HG02938 (cell line): ENCODE results near the gene SLC38A4.
"Not testable (repeated sequence)": the region's sequence is repeated elsewhere in the genome, so short reads cannot be mapped to it uniquely, and the experiment has no call there.

Experiments
- ATAC-seq: cut with Tn5 transposase; IDR thresholded peaks from one replicate; pipeline ENCODE4 v1.9.1; 2021; ENCODE audit warnings: mild to moderate bottlenecking, moderate library complexity; ENCODE audit not compliant: unreplicated experiment

Gene SLC38A4, protein sequence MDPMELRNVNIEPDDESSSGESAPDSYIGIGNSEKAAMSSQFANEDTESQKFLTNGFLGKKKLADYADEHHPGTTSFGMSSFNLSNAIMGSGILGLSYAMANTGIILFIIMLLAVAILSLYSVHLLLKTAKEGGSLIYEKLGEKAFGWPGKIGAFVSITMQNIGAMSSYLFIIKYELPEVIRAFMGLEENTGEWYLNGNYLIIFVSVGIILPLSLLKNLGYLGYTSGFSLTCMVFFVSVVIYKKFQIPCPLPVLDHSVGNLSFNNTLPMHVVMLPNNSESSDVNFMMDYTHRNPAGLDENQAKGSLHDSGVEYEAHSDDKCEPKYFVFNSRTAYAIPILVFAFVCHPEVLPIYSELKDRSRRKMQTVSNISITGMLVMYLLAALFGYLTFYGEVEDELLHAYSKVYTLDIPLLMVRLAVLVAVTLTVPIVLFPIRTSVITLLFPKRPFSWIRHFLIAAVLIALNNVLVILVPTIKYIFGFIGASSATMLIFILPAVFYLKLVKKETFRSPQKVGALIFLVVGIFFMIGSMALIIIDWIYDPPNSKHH

GRCh38 chr12:46825591-46826414 is at the start of gene SLC38A4:
SLC38A4 (minus strand) TSS chr12:46825997; CDS start chr12:46793071, 32,926 bp downstream.
- ATAC-seq = no peak

- no peak for ATAC-seq
Measured at GRCh38 chr12:46875095-46875494, 49.3 kb upstream of the SLC38A4 start.

DNA sequence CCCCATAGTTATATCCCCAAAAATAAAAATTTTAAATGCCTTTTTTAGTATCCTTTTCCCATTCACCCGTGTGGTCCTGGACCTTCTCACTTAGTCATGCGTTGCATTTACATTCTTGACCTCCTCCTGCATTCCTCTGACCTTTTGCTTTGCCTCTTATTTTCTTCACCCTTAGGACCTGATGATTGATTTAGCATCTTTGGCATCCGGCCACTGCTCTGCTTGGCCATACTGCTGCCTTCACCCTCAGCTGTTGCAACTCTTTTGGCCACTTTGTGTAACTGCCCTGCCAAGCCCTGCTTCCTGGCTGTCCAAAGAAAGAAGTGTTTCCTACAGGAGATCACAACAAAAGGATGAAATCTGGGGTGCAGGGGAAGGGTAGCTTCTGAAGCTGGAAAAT is 48.8 kb upstream of the SLC38A4 start:
- no peak for ATAC-seq

- no peak for ATAC-seq
Measured at GRCh38 chr12:46872135-46872534, 46.3 kb upstream of the SLC38A4 start.

GRCh38 chr12:46865311-46865710 is 39.5 kb upstream of the SLC38A4 start:
- ATAC-seq = no peak

GRCh38 chr12:46858368-46858767 is 32.6 kb upstream of the SLC38A4 start:
- no peak for ATAC-seq

GRCh38 chr12:46857486-46857885 is 31.7 kb upstream of the SLC38A4 start:
- no peak for ATAC-seq

DNA sequence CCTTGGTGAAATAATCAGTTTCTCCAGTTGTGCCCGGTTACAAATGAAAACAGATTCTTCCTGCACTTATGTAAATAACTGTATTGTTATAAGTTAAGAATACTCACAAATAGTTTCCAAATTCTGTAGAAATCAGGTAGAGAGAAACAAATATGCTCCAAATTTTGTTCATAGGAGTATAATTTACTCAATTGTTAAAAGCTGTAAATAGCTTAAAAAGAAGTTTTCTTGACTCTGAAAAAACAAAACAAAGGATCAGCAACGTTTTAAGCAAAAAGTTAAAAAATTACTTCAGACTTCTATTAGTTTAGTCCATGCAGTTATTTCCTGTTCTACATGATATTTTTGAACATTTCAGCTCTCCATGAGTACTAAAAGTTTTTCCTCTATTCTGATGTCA is 30.0 kb upstream of the SLC38A4 start:
- ATAC-seq = no peak

GRCh38 chr12:46854188-46854587 is 28.4 kb upstream of the SLC38A4 start:
- ATAC-seq = not testable (repeated sequence)

DNA sequence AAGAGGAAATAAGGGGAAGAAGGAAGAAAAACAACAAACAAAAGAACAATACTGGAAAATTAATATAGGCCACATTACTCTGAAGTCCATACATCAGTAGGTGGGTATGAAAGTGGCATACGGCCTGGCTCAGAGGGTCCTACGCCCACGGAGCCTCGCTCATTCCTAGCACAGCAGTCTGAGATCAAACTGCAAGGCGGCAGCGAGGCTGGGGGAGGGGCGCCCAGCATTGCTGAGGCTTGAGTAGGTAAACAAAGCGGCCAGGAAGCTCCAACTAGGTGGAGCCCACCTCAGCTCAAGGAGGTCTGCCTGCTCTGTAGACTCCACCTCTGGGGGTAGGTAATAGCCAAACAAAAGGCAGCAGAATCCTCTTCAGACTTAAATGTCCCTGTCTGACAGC is 23.0 kb upstream of the SLC38A4 start:
- ATAC-seq = not testable (repeated sequence)

GRCh38 chr12:46847001-46847400 is 21.2 kb upstream of the SLC38A4 start:
- ATAC-seq = no peak

DNA sequence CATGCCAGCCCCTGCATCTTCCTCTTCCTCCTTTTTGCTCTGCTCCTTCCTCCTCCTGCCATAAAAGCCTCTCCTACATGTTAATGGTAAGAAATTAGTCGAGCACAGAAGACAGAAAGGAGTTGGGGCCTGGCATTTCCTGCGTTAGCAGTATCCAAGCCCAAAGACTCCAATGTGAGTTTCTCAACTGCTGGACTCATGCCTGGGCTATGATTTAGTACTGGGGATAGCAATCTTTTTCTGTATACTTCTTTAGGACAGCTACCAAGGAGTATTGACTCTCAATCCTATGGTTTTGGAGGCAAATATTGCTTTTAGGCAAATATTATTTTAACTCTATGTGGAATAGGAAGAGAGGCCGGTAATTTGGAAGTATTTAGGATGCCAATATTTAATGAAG is 18.0 kb upstream of the SLC38A4 start:
- ATAC-seq = no peak

DNA sequence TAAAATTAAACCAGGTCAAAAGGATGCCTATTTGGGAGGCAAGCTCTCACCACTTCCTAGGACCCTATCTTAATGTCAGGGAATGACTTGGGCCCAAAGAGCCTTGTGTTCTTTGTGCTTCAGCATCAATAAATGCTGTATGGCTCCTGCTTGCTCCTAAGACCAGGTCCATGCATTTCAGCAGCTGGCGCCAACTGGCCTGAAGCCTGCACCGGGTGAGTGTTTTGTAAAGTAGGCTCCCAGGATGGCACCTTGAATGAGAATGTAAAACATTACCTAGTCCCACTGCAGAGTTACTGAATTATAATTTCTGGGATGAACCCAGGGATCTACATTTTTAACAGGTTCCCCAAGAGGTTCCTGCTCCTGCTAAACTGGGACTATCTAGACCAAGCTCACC is 16.1 kb upstream of the SLC38A4 start:
- no peak for ATAC-seq

DNA sequence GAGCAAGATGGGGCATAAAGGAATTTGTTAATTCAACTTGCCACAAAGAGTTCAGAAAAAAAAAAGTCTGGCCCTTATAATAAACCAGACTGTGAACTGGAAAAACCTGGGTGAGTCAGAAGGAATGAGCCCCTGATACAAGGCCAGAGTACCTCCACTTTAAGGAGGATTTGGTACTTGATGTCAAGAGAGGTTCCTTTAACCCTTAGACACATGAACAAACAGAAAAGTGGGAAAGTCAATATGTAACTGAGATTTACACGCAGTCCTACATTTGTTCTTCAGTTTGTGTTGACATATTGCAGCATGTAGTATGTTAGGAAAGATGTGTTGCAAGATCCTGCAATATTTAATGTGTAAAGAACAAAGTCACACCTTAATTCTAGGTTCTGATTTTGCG is 14.2 kb upstream of the SLC38A4 start:
- ATAC-seq = no peak

DNA sequence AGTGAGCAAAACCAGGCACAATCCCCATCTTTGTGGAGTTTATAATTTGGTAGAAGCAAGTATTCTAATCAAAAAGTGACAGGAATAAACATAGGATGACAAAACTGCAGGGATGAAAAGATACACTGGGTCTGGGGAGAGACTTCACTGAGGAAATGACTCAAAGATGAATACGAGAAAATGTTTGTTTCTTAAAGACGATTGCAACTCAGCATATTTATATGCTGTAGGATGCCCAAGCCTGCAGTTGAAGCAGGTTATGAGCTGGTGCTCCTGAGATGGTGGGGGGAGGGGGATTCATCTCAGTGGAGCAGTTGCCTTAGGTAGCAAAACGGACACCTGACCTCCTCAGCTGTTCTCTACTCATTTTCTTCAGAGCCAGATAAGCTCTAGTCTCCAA is 13.4 kb upstream of the SLC38A4 start:
- no peak for ATAC-seq

DNA sequence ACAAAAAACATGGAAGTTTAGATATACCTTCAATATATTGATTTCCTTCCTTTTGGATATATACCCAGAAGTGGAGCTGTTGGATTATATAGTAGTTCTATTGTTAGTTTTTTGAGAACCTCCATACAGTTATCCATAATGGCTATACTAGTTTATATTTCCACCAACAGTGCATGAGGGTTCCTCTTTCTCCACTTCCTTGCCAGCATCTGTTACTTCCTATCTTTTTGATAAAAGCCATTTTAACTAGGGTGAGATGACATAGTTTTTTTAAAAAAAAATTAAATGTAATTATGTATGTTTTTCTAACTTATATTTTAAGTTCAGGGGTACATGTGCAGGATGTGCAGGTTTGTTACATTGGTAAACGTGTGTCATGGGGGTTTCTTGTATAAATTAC is 10.0 kb upstream of the SLC38A4 start:
- ATAC-seq = no peak

- no peak for ATAC-seq
Measured at GRCh38 chr12:46832130-46832704, 6.4 kb upstream of the SLC38A4 start.

DNA sequence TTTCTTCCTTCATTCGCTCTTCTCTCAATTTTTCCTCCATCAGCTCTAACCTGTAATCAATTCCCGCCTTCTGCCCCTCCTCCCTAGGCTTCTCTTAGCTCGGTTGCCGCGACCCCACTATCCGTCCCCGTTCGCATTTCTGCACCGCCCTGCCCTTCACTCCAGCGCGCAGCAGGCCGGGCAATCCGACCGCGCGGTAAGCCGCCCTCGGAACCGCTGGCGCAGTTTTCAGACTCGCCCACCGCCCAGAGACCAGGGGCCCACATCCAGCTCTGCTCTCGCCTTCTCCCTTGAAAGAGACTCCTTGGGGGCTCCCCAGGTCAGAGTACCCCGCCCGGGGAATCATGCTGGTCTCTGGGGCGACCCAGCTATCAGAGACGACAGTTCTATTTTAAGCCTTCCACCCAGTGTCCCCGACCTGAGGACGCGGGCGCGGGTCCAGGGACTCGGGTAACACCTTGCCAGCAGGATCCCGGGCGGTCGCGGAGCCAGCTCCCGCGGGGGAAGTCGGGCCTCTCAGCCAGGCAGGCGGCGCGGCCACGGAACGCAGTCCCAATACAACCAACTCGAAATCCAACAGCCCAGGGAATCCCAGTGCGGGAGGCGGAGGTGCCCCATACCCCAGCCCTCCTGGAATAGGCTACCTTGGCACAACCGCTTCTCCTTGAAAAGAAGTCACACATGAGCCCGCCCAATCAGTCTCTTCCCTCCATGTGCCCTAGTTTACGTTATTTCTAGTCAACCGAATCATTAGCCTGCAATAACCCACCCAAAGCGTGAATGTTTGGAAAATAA is 5.7 kb upstream of the SLC38A4 start:
- no peak for ATAC-seq

DNA sequence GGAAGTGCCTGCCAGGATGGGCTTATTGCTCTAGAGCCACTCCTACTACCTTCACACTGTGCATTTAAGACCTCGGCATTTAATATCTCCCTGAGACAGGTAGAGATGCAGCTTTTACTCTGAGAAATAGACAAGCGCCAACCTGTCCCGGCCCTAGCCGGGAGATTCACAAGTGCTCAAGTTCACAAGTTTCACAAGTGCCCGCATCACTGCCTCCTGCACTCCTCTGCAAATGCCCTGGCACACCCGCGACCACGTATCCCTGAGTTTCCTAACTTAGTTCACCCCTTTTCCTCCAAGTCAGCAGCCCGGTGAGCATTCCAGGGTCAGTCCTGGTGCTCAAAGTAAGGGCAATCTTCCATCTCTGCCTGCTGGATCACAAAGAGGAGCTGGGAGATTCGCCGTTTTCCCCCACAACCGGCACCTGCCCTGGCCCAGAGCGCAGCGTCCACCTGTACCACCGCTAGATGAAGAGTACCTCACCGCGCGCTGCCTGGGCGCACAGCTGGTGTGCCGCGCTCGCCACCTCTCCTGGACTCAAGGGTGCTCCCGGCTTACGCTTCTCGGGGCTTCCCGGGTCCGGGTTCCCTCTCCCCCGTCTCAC is 5.0 kb upstream of the SLC38A4 start:
- ATAC-seq = no peak

DNA sequence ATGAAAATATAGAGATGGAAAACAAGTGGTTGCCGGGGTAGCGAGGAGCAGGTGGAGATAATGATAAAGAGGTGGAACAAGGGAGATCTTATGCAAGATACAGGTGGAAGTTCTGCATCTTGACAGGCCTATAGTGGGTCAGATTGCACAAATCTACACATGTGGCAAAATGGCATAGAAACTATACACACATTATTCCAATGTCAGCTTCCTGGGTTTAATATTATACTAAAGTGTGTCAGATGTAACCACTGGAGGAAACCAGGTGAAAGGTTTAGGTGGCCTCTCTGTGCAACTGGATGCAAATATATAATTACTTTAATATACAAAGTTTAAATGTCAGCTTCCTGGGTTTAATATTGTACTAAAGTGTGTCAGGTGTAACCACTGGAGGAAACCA is 1.1 kb downstream of the SLC38A4 start:
- no peak for ATAC-seq
